HepG2 (cell line): ENCODE data around the gene MTHFD2. TPM values are rescaled to one million over a fixed set of nuclear protein-coding genes. Genes with fewer than 3 reads are reported as not detected.

Source experiments
- HDAC1 ChIP-seq: sonication (generic); formaldehyde crosslinking; IDR thresholded peaks from 2 replicates; pipeline ENCODE4 v1.5.1; 2020; ENCODE audit warnings: mild to moderate bottlenecking, missing genetic modification reagents
- KLF9 ChIP-seq: IDR thresholded peaks from 2 replicates; pipeline ENCODE4 v1.6.1; 2016; ENCODE audit warnings: low read depth
- RFX3 ChIP-seq: IDR thresholded peaks from 2 replicates; pipeline ENCODE4 v1.6.1; 2016; ENCODE audit warnings: missing biosample characterization, missing genetic modification reagents
- SMC3 ChIP-seq: IDR thresholded peaks from 2 replicates; pipeline ENCODE4 v1.6.1; 2011; ENCODE audit warnings: low read length, improper control_type of control experiment
- YY1 ChIP-seq: IDR thresholded peaks from 2 replicates; pipeline ENCODE4 v1.6.1; 2011; ENCODE audit warnings: low read length, low read depth, moderate library complexity, mild to moderate bottlenecking; ENCODE audit not compliant: insufficient read depth, insufficient replicate concordance
- ZNF251 ChIP-seq: sonication (generic); formaldehyde crosslinking; IDR thresholded peaks from 2 replicates; pipeline ENCODE4 v1.9.0; 2021; ENCODE audit warnings: mild to moderate bottlenecking, missing genetic modification reagents
- ZNF329 ChIP-seq: sonication (generic); formaldehyde crosslinking; IDR thresholded peaks from 2 replicates; pipeline ENCODE4 v1.9.0; 2021; ENCODE audit warnings: low read depth, mild to moderate bottlenecking, missing genetic modification reagents
- ZNF614 ChIP-seq: IDR thresholded peaks from 2 replicates; pipeline ENCODE4 v1.6.1; 2018; ENCODE audit warnings: missing biosample characterization, missing genetic modification reagents, inconsistent platforms, borderline replicate concordance
- ZNF776 ChIP-seq: sonication (generic); formaldehyde crosslinking; IDR thresholded peaks from 2 replicates; pipeline ENCODE4 v1.4.0; 2020; ENCODE audit warnings: mild to moderate bottlenecking, missing genetic modification reagents
- ZNF878 ChIP-seq: sonication (generic); formaldehyde crosslinking; IDR thresholded peaks from 2 replicates; pipeline ENCODE4 v1.8.1; 2023; ENCODE audit warnings: mild to moderate bottlenecking, missing genetic modification reagents, moderate library complexity
- polyA plus RNA-seq, 8 experiments: library from polyadenylated mRNA; depleted of rRNA in 3 of 8; stranded (reverse) in 7 of 8; unstranded in 1 of 8; fragments of >200 nt; fragmentation: Illumina TruSeq in 4 of 8; extraction: Trizol in 4 of 8; gene quantifications; 2 replicates each; pipeline versions ENCODE4 v1.2.1 to v1.2.3, GENCODE V29; 2011 to 2016; ENCODE audit warnings: low read depth in 4 of 8, missing spikeins in 1 of 8, mixed read lengths in 1 of 8; ENCODE audit not compliant: insufficient read depth in 1 of 8
- total RNA-seq, 5 experiments: library from RNA; depleted of rRNA; stranded (reverse); fragments of >200 nt; fragmentation: Illumina TruSeq; extraction: Trizol; gene quantifications; 2 replicates each; pipeline ENCODE4 v1.2.3, GENCODE V29; 2016; ENCODE audit warnings: low read depth in 1 of 5
- TF ChIP-seq, protein P1 (sequence below): sonication (generic); formaldehyde crosslinking; IDR thresholded peaks from 2 replicates; pipeline ENCODE4 v1.5.0; 2020; ENCODE audit warnings: mild to moderate bottlenecking, missing genetic modification reagents, borderline replicate concordance
- TF ChIP-seq, protein P2 (sequence below): sonication (generic); formaldehyde crosslinking; conservative IDR thresholded peaks from 2 replicates; pipeline ENCODE4 v1.5.0; 2020; ENCODE audit warnings: missing genetic modification reagents
- TF ChIP-seq, protein P3 (sequence below), 2 experiments: sonication (generic) in 1 of 2; formaldehyde crosslinking in 1 of 2; IDR thresholded peaks; 2 replicates each; pipeline versions ENCODE4 v1.4.0 to v1.6.1; 2016 to 2020; ENCODE audit warnings: borderline replicate concordance in 1 of 2, low read depth in 1 of 2, mild to moderate bottlenecking in 1 of 2, missing genetic modification reagents in 1 of 2
- TF ChIP-seq, protein P4 (sequence below): sonication (generic); formaldehyde crosslinking; IDR thresholded peaks from 2 replicates; pipeline ENCODE4 v1.5.1; 2020; ENCODE audit warnings: missing genetic modification reagents, mild to moderate bottlenecking, borderline replicate concordance

Gene MTHFD2
- total and polyA plus RNA-seq, 2 of the 13 experiments (the other 11 are each of a cell fraction or from before 2014, with no cell fraction given): 188 to 269 TPM

DNA sequence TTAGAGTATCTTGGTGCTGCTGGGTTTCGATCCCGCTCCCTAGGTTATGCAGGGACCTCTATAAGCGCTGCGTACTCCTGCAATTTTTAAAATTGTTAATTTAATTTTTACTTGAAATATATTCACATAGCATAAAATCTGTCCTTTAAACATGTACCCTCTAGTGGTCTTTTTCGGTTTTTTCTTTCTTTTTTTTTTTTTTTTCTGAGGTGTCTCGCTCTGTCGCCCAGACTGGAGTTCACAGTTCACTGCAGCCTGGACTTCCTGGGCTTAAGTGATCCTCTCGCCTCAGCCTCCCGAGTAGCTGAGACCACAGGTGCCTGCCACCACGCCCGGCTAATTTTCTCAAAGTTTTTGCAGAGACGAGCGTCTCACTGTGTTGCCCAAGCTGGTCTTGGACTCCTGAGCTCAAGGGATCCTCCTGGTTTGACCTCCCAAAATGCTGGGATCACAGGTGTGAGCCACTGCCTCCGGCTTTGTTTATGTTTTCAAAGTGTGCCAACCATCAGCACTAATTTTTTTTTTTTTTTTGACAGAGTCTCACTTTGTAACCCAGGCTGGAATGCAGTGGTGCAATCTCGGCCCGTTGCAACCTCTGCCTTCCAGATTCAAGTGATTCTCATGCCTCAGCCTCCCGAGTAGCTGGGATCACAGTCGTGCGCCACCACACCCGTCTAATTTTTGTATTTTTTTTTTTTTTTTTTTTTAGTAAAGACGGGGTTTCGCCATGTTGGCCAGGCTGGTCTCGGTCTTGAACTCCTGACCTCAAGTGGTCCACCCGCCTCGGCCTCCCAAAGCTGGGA, 19.2 kb upstream of the MTHFD2 start (continued):
- no peak for TF ChIP-seq ZNF614
- TF ChIP-seq KLF9: no peak
- TF ChIP-seq, protein P1, sequence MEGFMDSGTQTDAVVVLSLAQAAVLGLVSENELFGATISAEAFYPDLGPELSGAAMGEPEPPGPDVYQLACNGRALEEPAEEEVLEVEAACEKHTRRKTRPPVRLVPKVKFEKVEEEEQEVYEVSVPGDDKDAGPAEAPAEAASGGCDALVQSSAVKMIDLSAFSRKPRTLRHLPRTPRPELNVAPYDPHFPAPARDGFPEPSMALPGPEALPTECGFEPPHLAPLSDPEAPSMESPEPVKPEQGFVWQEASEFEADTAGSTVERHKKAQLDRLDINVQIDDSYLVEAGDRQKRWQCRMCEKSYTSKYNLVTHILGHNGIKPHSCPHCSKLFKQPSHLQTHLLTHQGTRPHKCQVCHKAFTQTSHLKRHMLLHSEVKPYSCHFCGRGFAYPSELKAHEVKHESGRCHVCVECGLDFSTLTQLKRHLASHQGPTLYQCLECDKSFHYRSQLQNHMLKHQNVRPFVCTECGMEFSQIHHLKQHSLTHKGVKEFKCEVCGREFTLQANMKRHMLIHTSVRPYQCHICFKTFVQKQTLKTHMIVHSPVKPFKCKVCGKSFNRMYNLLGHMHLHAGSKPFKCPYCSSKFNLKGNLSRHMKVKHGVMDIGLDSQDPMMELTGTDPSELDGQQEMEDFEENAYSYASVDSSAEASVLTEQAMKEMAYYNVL (CRISPR knock-in tag): peak; percentile 47; the same call in 1 of the 2 replicates
- no peak for TF ChIP-seq ZNF329 (CRISPR knock-in tag)
- no peak for TF ChIP-seq YY1
- peak; percentile 5; the same call in 1 of the 2 replicates for TF ChIP-seq HDAC1 (CRISPR knock-in tag)
- TF ChIP-seq ZNF878 (CRISPR knock-in tag): no peak
- TF ChIP-seq, protein P2, sequence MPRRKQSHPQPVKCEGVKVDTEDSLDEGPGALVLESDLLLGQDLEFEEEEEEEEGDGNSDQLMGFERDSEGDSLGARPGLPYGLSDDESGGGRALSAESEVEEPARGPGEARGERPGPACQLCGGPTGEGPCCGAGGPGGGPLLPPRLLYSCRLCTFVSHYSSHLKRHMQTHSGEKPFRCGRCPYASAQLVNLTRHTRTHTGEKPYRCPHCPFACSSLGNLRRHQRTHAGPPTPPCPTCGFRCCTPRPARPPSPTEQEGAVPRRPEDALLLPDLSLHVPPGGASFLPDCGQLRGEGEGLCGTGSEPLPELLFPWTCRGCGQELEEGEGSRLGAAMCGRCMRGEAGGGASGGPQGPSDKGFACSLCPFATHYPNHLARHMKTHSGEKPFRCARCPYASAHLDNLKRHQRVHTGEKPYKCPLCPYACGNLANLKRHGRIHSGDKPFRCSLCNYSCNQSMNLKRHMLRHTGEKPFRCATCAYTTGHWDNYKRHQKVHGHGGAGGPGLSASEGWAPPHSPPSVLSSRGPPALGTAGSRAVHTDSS (CRISPR knock-in tag): no peak
- TF ChIP-seq, protein P3, sequence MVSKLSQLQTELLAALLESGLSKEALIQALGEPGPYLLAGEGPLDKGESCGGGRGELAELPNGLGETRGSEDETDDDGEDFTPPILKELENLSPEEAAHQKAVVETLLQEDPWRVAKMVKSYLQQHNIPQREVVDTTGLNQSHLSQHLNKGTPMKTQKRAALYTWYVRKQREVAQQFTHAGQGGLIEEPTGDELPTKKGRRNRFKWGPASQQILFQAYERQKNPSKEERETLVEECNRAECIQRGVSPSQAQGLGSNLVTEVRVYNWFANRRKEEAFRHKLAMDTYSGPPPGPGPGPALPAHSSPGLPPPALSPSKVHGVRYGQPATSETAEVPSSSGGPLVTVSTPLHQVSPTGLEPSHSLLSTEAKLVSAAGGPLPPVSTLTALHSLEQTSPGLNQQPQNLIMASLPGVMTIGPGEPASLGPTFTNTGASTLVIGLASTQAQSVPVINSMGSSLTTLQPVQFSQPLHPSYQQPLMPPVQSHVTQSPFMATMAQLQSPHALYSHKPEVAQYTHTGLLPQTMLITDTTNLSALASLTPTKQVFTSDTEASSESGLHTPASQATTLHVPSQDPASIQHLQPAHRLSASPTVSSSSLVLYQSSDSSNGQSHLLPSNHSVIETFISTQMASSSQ (IDR thresholded peaks at IDR 0.05; ENCODE audit: low read depth): no peak
- TF ChIP-seq, protein P3 (CRISPR knock-in tag; IDR thresholded peaks at IDR 0.05; ENCODE audit: borderline replicate concordance): no peak
- TF ChIP-seq, protein P4, sequence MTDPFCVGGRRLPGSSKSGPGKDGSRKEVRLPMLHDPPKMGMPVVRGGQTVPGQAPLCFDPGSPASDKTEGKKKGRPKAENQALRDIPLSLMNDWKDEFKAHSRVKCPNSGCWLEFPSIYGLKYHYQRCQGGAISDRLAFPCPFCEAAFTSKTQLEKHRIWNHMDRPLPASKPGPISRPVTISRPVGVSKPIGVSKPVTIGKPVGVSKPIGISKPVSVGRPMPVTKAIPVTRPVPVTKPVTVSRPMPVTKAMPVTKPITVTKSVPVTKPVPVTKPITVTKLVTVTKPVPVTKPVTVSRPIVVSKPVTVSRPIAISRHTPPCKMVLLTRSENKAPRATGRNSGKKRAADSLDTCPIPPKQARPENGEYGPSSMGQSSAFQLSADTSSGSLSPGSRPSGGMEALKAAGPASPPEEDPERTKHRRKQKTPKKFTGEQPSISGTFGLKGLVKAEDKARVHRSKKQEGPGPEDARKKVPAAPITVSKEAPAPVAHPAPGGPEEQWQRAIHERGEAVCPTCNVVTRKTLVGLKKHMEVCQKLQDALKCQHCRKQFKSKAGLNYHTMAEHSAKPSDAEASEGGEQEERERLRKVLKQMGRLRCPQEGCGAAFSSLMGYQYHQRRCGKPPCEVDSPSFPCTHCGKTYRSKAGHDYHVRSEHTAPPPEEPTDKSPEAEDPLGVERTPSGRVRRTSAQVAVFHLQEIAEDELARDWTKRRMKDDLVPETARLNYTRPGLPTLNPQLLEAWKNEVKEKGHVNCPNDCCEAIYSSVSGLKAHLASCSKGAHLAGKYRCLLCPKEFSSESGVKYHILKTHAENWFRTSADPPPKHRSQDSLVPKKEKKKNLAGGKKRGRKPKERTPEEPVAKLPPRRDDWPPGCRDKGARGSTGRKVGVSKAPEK (CRISPR knock-in tag): no peak
- no peak for TF ChIP-seq RFX3 (CRISPR knock-in tag)
- no peak for TF ChIP-seq SMC3
- no peak for TF ChIP-seq ZNF776 (CRISPR knock-in tag)
- no peak for TF ChIP-seq ZNF251
